Measurements from ENCODE around the gene HAVCR2.
"Not testable (repeated sequence)": the region's sequence is repeated elsewhere in the genome, so short reads cannot be mapped to it uniquely, and the experiment has no call there.

The HAVCR2 gene

DNA sequence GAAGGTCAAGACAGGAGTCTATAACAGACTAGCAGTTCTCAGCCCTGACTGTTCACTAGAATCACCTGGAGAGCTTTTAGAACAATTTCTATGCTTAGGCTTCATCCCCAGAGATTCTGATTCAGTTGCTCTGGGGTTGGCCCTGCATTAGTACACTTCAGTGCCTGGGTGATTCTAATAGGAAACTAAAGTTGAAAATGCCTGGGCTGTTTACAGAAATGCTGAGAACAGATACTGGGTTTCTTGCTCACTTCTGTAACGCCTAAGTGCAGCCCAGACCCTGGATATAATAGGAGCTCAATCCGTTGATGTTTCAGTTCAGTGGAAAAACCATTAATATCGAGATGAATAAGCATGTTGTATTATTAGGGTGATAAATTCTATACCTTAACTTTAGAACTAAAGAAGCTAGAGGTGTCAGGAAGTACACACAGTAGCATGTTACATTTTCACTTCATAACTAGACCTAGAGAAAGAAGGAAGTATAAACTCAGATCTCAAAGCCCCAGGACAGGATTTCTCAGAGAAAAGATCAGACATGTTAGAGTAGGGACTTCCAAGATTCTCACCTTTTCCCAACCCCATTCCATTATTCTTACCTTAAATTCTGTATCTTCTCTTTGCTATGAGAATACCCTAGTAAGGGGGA lies 20.4 kb downstream of the HAVCR2 start:
- no peak for DNase-seq

DNA sequence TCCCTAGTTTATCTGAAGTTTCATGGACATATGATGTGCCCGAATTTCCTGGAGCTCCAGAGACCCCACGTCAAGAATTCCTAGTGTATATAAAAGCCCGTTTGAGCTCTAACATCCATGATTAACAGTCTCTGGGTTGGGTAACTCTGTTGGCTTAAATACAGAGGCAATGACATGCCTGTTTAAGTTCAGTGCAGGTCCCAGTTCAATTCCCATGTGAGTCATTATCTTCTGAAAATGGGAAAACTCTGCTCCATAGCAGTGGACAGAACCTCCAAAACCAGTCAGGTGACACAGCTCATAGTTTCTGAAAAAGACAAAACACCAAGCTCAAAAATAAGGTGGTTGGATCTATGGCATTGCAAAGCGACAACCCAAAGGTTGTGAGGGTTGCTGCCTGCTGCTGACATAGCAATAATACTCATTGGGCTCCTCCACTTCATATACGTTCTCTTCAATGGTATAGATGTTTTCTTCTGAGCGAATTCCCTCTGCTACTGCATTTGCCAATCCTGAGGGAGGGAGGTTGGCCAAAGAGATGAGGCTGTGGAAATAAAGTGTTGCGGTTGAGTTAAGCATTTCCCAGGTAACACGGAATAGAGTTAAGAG lies 22.0 kb downstream of the HAVCR2 start:
- no peak for DNase-seq

DNA sequence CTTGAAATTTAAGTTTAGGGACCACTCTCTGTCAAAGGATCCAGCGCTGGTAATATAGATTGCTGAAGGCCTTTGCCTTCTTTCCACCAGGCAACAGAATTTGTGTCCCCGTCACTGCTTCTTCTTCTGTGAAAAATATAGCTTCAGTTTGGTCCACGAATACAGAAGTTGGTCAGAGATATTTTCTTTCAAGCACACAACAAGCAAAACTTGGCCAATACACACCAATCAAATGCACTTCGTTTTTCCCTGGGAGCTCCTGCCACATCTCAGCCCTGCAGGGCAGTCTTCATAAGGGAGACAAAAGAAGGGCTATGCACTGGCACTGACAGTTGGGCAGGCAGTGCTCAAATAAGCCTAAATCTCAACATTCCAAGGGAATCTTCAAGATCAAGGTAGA lies 22.9 kb downstream of the HAVCR2 start:
- DNase-seq = no peak

- DNase-seq = no peak
These were observed 28.6 kb downstream of the HAVCR2 start for GRCh38 chr5:157080286-157080685.

- DNase-seq = no peak
These were observed 32.3 kb downstream of the HAVCR2 start for GRCh38 chr5:157076558-157076957.

GRCh38 chr5:157072508-157072907 lies 36.3 kb downstream of the HAVCR2 start:
- no peak for DNase-seq

DNA sequence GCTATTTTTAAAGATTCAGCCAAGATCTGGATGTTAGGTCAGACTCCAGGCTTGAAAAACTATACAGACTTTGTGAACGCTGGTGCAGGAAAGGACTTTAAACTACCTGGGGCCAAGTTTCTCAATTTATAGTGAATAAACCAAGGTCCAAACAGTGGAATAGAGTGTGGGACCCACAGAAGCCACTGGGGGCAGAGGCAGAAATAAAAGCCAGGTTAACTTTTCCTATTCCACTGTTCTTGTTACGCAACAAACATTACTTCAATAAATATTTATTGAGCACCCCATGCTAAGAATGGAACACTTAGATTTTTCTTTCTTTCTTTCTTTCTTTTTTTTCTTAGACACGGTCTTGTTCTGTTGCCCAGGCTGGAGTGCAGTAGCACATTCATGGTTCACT lies 38.9 kb downstream of the HAVCR2 start:
- no peak for DNase-seq

- DNase-seq = no peak
These were observed 40.1 kb downstream of the HAVCR2 start for GRCh38 chr5:157068785-157069184.

DNA sequence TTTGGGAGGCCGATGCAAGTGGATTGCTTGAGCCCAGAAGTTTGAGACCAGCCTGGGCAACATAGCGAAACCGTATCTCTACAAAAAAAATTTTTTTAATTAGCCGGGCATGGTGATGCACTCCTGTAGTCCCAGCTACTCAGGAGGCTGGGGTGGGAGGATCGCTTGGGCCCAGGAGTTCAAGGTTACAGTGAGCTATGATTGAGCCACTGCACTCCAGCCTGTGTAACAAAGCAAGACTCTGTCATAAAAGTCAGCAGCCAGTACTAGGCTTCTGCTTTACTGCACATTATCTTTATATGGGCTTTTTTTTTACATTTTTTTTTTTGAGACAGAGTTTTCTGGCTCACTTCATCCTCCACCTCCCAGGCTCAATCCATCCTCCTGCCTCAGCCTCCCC lies 40.5 kb downstream of the HAVCR2 start:
- no peak for DNase-seq

GRCh38 chr5:157067005-157067404 lies 41.8 kb downstream of the HAVCR2 start:
- no peak for DNase-seq

DNA sequence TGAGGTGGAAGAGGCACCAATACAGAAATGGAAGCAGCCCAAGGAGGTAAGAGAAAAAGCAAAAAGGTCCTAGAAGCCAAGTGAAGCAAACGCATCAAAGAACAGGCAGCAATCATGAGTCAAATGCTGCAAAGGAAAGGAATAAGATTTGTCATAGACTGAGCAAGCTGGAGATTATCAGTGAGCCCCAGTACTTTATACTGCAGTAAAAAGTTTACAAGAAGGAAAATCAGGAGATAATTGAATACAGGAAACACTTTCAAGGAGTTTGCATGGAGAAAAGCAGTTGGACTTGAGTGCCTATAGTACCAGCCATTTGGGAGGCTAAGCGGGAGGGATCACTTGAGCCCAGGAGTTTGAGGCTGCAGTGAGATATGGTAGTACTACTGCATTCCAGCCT lies 42.8 kb downstream of the HAVCR2 start:
- no peak for DNase-seq

DNA sequence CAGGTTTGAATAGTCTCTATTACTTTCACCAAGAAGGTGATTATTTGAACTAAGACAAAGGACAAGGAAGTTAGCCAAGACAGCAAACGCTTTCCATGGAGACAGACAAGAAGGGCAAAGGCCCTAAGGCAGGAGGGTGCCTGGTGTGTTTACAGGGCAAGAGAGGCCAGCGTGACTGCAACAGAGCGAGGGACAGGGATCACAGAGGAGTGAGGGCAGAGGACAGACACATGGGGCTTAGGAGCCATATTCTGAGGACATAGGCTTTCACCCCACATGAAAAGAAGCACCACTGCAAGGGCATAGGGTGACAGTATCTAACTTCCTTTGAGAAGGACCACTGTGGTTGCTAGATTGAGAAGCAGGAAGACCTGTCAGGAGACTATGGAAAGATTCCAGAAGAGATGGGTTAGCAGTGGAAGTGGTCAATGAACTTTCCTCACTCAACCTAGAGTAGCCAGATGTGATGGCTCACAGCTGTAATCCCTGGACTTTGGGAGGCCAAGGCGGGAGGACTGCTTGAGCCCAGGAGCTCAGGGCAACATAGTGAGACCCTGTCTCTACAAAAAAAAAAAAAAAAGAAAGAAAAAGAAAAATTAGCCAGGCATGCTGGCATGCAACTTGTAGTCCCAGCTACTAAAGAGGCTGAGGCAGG lies 44.9 kb downstream of the HAVCR2 start:
- DNase-seq = no peak

- DNase-seq = no peak
These were observed 49.0 kb downstream of the HAVCR2 start for GRCh38 chr5:157059891-157060290.

- no peak for DNase-seq
These were observed 49.7 kb downstream of the HAVCR2 start, which contains the start of gene HAVCR1 for GRCh38 chr5:157059093-157059539. TSS of gene HAVCR1 (minus strand) at chr5:157059116. CDS start at chr5:157057943, 1,173 bp downstream.

DNA sequence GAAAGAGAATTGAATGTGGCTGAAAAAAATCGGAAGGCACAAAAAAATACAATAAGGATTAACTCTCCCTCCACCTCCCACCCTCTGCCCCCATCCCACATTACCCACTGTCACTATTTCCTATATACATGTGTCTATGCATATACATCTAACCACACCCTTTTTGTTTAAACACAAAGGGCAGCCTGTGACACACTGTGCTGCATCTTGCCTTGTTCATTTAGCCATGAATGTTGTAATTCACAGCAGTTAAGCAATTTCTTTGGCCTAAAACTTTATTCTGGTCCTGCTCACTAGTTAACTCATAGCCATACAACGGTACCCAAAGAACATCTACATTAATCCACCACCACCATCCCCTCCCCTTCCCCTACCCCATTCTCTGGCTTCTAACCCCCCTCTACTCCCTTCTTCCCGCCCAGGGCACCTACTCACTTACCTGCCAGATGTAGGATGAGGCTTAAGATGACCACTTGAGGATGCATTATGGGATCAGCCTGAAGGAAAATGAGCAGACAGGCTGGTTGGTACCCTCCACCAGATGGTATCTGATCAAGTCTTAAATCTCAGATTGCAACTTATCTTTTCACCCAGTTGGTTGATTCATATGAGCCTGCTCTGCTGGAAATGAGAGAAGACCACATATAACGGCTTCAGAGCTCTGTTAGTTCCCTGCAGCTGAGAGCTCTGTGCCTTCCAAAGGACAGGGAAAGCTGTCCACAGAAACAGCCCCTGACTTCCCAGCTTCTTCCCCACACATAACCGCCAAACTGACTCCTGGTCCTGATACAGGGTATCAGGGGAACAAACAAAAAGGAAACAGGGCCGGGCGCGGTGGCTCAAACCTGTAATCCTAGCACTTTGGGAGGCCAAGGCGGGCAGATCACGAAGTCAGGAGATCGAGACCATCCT lies 51.1 kb downstream of the HAVCR2 start:
- DNase-seq = no peak

DNA sequence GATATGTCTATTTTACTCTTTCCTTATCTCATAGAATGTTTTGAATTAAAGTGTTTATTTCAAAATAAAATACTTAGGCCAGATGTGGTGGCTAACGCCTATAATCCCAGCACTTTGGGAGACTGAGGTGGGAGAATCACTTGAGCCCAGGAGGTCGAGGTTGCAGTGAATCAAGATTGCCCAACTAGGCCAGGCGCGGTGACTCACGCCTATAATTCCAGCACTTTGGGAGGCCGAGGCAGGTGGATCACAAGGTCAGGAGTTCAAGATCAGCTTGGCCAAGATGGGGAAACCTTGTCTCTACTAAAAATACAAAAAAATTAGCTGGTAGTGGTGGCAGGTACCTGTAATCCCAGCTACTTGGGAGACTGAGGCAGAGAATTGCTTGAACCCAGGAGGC lies 52.0 kb downstream of the HAVCR2 start:
- not testable (repeated sequence) for DNase-seq

DNA sequence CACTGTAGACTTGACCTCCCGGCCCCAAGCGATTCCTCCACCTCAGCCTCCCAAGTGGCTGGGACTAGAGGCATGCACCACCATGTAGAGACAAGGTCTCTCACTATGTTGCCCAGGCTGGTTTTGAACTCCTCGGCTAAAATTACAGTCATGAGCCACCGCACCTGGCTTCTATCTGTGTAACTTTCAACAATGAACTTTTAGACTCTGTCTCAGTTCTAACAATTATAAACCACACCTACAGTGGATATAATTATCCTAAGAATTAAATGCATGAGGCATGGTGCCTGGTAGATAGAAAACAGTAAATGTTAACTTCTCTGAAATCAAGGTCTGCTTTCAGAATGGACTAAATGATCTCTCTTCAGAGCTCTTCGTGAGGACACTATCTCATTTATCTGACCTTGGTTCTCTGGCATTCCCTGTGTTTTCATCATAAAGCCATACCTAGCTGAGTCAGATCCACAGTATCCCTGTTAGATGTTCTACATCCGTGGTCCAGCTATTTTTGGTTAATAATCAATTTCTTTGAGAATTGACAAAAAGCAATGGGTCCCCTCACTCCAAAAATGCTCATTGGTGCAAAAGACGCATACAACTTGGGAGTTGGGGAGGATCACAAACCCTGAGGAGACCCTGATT lies 57.1 kb downstream of the HAVCR2 start:
- no peak for DNase-seq

DNA sequence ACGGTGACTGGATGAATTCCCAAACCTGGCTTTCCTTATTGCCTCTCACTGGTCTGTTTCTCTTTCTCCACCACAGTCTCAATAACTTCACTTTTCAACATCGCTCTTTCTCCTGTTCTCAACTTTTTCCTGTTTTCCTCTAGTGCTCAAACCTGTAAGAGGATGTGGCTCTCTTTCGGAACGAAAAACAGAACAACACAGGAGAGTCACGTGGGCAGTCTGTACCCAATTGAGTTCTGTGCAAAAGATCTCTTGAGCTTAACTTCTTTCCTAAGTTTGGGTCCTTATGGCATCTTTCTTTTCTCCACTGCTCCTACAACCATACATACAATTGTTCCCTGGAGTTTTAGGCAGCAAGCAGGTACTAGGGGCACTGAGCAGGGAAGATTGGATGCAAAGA lies 58.8 kb downstream of the HAVCR2 start:
- no peak for DNase-seq

- no peak for DNase-seq
These were observed 59.2 kb downstream of the HAVCR2 start for GRCh38 chr5:157049605-157050004.

DNA sequence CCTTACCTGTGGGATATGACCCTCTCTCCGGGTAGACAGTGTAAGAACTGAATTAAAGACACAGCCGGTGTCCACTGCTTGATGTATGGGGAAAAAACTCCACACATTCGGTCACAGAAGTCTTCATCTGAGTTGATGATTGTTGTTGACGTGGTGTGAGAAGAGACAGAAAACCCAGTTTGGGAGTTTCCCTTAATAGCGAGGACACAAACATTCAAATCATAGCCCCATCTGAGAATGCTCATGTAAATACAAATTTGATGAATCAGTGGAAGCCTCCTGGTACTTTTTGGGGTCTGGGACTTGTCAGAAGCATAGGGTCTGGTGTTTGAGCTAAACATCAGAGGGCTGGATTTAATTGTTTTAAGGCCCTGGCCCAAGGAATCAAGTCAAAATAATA lies 60.9 kb downstream of the HAVCR2 start:
- no peak for DNase-seq

DNA sequence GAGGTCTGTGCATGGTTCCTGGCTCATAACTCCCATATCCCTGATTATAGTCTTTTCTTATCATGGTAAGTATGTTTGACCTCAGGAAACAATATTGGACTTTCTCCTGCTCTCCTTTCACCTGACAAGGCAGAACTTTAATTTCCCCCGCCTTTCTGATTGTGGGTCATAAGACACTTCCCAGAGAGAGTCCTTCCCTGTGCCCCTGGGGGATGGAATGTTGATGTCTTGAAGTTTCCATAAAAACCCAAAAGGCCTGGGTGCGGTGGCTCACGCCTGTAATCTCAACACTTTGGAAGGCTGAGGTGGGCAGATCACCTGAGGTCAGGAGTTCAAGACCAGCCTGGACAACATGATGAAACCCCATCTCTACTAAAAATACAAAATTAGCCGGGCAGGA lies 61.8 kb downstream of the HAVCR2 start:
- DNase-seq = not testable (repeated sequence)

GRCh38 chr5:157046041-157046440 lies 62.8 kb downstream of the HAVCR2 start:
- DNase-seq = no peak

DNA sequence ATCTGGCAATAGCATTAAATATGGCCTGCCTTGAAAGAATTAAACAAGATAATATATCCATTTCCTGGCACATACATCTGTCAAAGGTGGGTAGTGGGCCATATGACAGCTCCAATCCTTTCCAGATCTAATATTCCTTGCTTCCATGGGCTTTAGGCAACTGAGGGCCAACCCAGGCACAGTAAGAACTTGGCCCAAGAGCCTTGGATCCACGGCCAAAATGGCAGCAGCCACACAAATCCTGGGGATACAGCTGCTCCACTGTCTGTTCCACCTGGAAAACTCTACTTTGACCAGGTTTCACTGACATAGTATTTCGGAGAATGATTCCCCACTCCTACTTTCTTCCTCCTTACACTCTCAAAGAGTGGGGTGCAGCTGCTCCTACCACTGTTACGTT lies 63.2 kb downstream of the HAVCR2 start:
- DNase-seq = no peak
